HCT116 (cell line): ENCODE results near the gene TSPAN14. TPM values are rescaled to one million over a fixed set of nuclear protein-coding genes. Genes with fewer than 3 reads are reported as not detected.

ENCODE experiments used
- ATAC-seq: fragments of 200-7000 bp; cut with Tn5 transposase; 2 replicates; pipeline ENCODE4 v1.9.1; 2020; ENCODE audit warnings: mild to moderate bottlenecking, moderate library complexity
- BruUV-seq: library from RNA; stranded (reverse); fragments of 400-500 nt; replicated peaks from 2 replicates; lab custom pipeline; 2021; lab: Mats Ljungman, UMichigan
- CTCF ChIA-PET: fragments of 300-600 bp; sonication (Branson Sonifier 250); formaldehyde crosslinking; loops from one replicate; lab custom pipeline; 2021; ENCODE audit warnings: antibody characterized with exemption; lab: Charles Lee
- POLR2A ChIA-PET: fragments of 300-600, 350-600 bp; sonication (Branson Sonifier 250); formaldehyde crosslinking; loops from one replicate; lab custom pipeline; 2021; ENCODE audit warnings: antibody characterized with exemption; lab: Charles Lee
- RAD21 ChIA-PET, 2 experiments: fragments of 300-600 bp; sonication (Branson Sonifier 250); formaldehyde crosslinking; loops; one replicate each; lab custom pipeline; 2023; ENCODE audit warnings: low total read pairs in 2 of 2; ENCODE audit not compliant: uncharacterized antibody in 2 of 2, unreplicated experiment in 2 of 2, low non-redundant PET in 1 of 2; lab: Charles Lee
- DNase-seq: peaks from one replicate; pipeline ENCODE4 v3.0.0-alpha.2; 2010; ENCODE audit warnings: low read depth, low spot score
- H2AFZ ChIP-seq: fragments of 200-600 bp; shearing (Covaris generic), sonication (generic); 2 replicates; pipeline ENCODE4 v1.6.1; 2017; ENCODE audit warnings: low read depth, mixed run types, mixed read lengths, antibody characterized with exemption, low read length; ENCODE audit not compliant: poor library complexity, severe bottlenecking
- H3K27ac ChIP-seq: 2 replicates; pipeline ENCODE4 v1.5.1; 2012; ENCODE audit warnings: low read depth, low read length
- H3K27me3 ChIP-seq: fragments of 200-600 bp; sonication (generic); 2 replicates; pipeline ENCODE4 v1.6.1; 2016; ENCODE audit warnings: mixed run types, low read length, mixed read lengths; ENCODE audit not compliant: insufficient read depth
- H3K36me3 ChIP-seq, 2 experiments: fragments of 200-500 bp in 1 of 2; fragments of 200-600 bp in 1 of 2; sonication (Bioruptor generic) in 1 of 2; sonication (generic) in 1 of 2; 2 replicates each; pipeline versions ENCODE4 v1.5.1 to v1.6.1; 2014 to 2016; ENCODE audit warnings: low read length in 2 of 2, inconsistent platforms in 1 of 2, mixed read lengths in 1 of 2, mixed run types in 1 of 2; ENCODE audit not compliant: insufficient read depth in 2 of 2, control insufficient read depth in 1 of 2
- H3K4me1 ChIP-seq, 2 experiments: fragments of 200-600 bp in 1 of 2; sonication (generic) in 1 of 2; 2 replicates each; pipeline versions ENCODE4 v1.5.1 to v1.6.1; 2012 to 2017; ENCODE audit warnings: low read length in 2 of 2, inconsistent platforms in 1 of 2, mild to moderate bottlenecking in 1 of 2, mixed read lengths in 1 of 2, mixed run types in 1 of 2, moderate library complexity in 1 of 2; ENCODE audit not compliant: insufficient read depth in 2 of 2, control insufficient read depth in 1 of 2
- H3K4me2 ChIP-seq: fragments of 200-600 bp; sonication (generic); 2 replicates; pipeline ENCODE4 v1.6.1; 2017; ENCODE audit warnings: mixed run types, low read length, mixed read lengths
- H3K4me3 ChIP-seq, 2 experiments: fragments of 200-600 bp in 1 of 2; sonication (generic) in 1 of 2; replicated peaks in 1 of 2; 2 replicates each; pipeline ENCODE4 v1.5.1; 2011 to 2016; ENCODE audit warnings: low read length in 2 of 2, control low read depth in 1 of 2, low read depth in 1 of 2, mild to moderate bottlenecking in 1 of 2, mixed read lengths in 1 of 2, mixed run types in 1 of 2
- H3K79me2 ChIP-seq: fragments of 200-600 bp; sonication (generic); 2 replicates; pipeline ENCODE4 v1.6.1; 2017; ENCODE audit warnings: mild to moderate bottlenecking, mixed run types, low read length, moderate library complexity, mixed read lengths; ENCODE audit not compliant: insufficient read depth
- H3K9ac ChIP-seq: fragments of 200-600 bp; sonication (generic); 2 replicates; pipeline ENCODE4 v1.6.1; 2016; ENCODE audit warnings: low read length, mixed read lengths
- H3K9me2 ChIP-seq: fragments of 200-600 bp; sonication (generic), shearing (Covaris generic); 2 replicates; pipeline ENCODE4 v1.6.1; 2017; ENCODE audit warnings: mixed run types, mild to moderate bottlenecking, moderate library complexity; ENCODE audit not compliant: insufficient read depth
- H3K9me3 ChIP-seq, 2 experiments: fragments of 200-500 bp in 1 of 2; fragments of 200-600 bp in 1 of 2; sonication (Bioruptor generic) in 1 of 2; sonication (generic) in 1 of 2; 2 replicates each; pipeline ENCODE4 v1.6.1; 2014 to 2017; ENCODE audit warnings: low read length in 2 of 2, mixed read lengths in 2 of 2, inconsistent platforms in 1 of 2, low read depth in 1 of 2, mild to moderate bottlenecking in 1 of 2, mixed run types in 1 of 2, moderate library complexity in 1 of 2; ENCODE audit not compliant: control insufficient read depth in 1 of 2, insufficient read depth in 1 of 2
- H4K20me1 ChIP-seq: fragments of 200-600 bp; sonication (generic), shearing (Covaris generic); 2 replicates; pipeline ENCODE4 v1.6.1; 2017; ENCODE audit warnings: mixed run types, mild to moderate bottlenecking, moderate library complexity; ENCODE audit not compliant: insufficient read depth
- CEBPB ChIP-seq: IDR thresholded peaks from 2 replicates; pipeline ENCODE4 v1.6.1; 2012; ENCODE audit warnings: low read depth
- EZH2phosphoT487 ChIP-seq: fragments of 200-600 bp; IDR thresholded peaks from 2 replicates; pipeline ENCODE4 v1.6.1; 2018; ENCODE audit warnings: antibody characterized with exemption, borderline replicate concordance
- JUND ChIP-seq: IDR thresholded peaks from 2 replicates; pipeline ENCODE4 v1.6.1; 2012
- SP1 ChIP-seq: IDR thresholded peaks from 2 replicates; pipeline ENCODE4 v1.6.1; 2012; ENCODE audit warnings: low read depth
- SRF ChIP-seq: IDR thresholded peaks from 2 replicates; pipeline ENCODE4 v1.6.1; 2012; ENCODE audit warnings: low read depth
- YY1 ChIP-seq: IDR thresholded peaks from 2 replicates; pipeline ENCODE4 v1.6.1; 2011; ENCODE audit warnings: low read length, low read depth, moderate library complexity, mild to moderate bottlenecking; ENCODE audit not compliant: insufficient replicate concordance; ENCODE audit errors: extremely low read depth
- ZNF274 ChIP-seq: fragments of 200-500 bp; sonication (Bioruptor generic); IDR thresholded peaks from 2 replicates; pipeline ENCODE4 v1.6.1; 2014; ENCODE audit warnings: mild to moderate bottlenecking, low read depth, low read length, inconsistent platforms
- intact Hi-C: fragments of 100-400 bp; cut with micrococcal nuclease; formaldehyde crosslinking; loops from 2 replicates; pipeline ENCODE4 v1.10.0; 2022
- total RNA-seq: library from RNA; stranded (reverse); gene quantifications from one replicate; pipeline ENCODE4 v1.2.1, GENCODE V29; 2021; ENCODE audit not compliant: unreplicated experiment
- TF ChIP-seq, protein P1 (sequence below): IDR thresholded peaks from 2 replicates; pipeline ENCODE4 v1.6.1; 2012
- TF ChIP-seq, protein P2 (sequence below): IDR thresholded peaks from 2 replicates; pipeline ENCODE4 v1.6.1; 2012

TSPAN14 gene
- total RNA-seq, 1 experiment from 2014 or later, result 86.8 TPM

DNA sequence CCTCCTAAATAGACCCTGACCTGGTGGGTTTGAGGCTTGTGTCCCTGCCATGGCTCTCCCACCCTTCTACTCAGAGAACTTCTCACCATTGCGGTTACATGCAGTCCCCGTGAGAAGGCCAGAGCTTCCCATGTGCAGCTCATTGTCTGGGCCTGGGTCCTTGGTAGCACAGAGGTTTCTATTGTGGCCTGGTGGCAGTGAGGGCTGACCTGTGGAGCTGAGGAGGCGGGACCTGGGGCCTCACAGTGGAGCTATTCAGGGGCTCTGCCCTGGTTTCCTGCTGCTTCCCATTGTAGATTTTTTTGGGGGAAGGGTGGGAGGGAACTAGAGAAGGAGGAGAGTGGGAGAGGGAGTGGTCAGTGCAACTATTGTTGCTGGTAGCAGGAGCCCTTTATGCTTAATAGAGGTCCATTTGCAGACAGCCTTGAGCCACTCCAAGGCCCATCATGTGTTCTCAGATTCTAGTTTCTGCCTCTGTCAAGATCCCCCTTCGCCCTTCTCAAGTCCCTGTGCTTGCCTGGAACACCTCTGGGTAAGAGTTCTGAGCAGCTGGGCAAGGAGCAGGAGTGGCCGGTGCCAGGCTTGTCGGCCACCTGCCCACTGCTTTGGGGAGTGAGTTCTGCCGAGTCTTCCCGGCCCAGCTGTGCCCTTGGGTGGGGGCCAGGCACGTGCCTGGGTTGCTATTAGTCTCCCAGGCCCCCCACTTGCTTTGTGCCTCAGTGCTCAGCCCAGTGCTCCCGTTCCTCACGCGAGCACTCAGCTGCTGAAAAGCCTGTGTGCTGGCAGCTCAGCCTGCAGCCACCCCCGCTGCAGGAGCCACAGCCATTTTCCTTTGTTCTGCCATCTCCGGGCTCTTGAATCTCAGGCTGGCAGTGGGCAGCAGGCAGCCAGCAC lies 10.7 kb downstream of the TSPAN14 start:
- Histone ChIP-seq H3K9ac (no peak overlapping the region), H3K27me3 (no peaks in the 10 kb centered on the region), H3K4me2 (peak overlapping the region; percentile 6; the same call in 1 of the 2 replicates), H3K4me1 (peaks cover 72 to 95% of the 10 kb centered on the region in 2 experiments), H3K79me2 (peaks cover 100% of the 10 kb centered on the region), H2AFZ (no peak overlapping the region), H3K27ac (no peak overlapping the region; the same call in 1 of the 2 replicates), H3K9me2 (no peaks in the 10 kb centered on the region), H3K9me3 (no peaks in the 10 kb centered on the region), H4K20me1 (peaks cover 3% of the 10 kb centered on the region; the same call in 1 of the 2 replicates), H3K36me3 (no peaks in the 10 kb centered on the region), H3K4me3 (no peak overlapping the region)
- ChIA-PET CTCF (interaction anchor here (2.5 kb wide), 1 partner anchor 41 kb away, joined by 11 read pairs; no protein-coding TSS in a partner anchor), POLR2A (no interaction called here), RAD21 (interaction anchor here (0.6 to 1.3 kb wide), 2 partner anchors 19 kb away, joined by 3 to 4 read pairs; no protein-coding TSS in a partner anchor)
- no TSS peak for BruUV-seq
- TF ChIP-seq JUND (no peak), SP1 (no peak), CEBPB (no peak), YY1 (no peak), ZNF274 (no peak), EZH2phosphoT487 (no peak), SRF (no peak)
- TF ChIP-seq, protein P1, sequence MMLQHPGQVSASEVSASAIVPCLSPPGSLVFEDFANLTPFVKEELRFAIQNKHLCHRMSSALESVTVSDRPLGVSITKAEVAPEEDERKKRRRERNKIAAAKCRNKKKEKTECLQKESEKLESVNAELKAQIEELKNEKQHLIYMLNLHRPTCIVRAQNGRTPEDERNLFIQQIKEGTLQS, result no peak
- TF ChIP-seq, protein P2, sequence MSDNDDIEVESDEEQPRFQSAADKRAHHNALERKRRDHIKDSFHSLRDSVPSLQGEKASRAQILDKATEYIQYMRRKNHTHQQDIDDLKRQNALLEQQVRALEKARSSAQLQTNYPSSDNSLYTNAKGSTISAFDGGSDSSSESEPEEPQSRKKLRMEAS, result no peak
- ATAC-seq (no peak), DNase-seq (no peak)
- intact Hi-C loops, result no loop called here
